ENCODE data around the gene LYPD8. TPM values are rescaled to one million over a fixed set of nuclear protein-coding genes. Genes with fewer than 3 reads are reported as not detected.

LYPD8 gene
- total RNA-seq, 4 donors from 2014 or later: not detected

- TF ChIP-seq CTCF (IDR thresholded peaks at IDR 0.05): no peak
- TF ChIP-seq POLR2A (IDR thresholded peaks at IDR 0.05): no peak
- TF ChIP-seq POLR2AphosphoS5 (IDR thresholded peaks at IDR 0.05): no peak
- no peak for TF ChIP-seq EP300 (IDR thresholded peaks at IDR 0.05)
- H3K4me1 ChIP-seq: no peaks in the 10 kb centered on the region
These were observed 15.9 kb downstream of the LYPD8 start for GRCh38 chr1:248739572-248740205.

GRCh38 chr1:248737457-248737856, 18.1 kb downstream of the LYPD8 start:
- peaks cover 0 to 13% (median 2%) of the 10 kb centered on the region in 3 donors for H3K9me3 ChIP-seq
- no peak overlapping the region for H3K4me3 ChIP-seq
- no peak overlapping the region for H3K27ac ChIP-seq
- 0 to 100% methylated on average over 1 of the region's 6 CpGs for WGBS, 2 donors (ENCODE audit: low coverage in 1 of 2)
- H3K27me3 ChIP-seq: no peaks in the 10 kb centered on the region
- H3K4me1 ChIP-seq: no peaks in the 10 kb centered on the region
- no peaks in the 10 kb centered on the region for H3K36me3 ChIP-seq
- ATAC-seq: no peak
- TF ChIP-seq POLR2A (IDR thresholded peaks at IDR 0.05): no peak
- TF ChIP-seq POLR2AphosphoS5 (IDR thresholded peaks at IDR 0.05): no peak
- no peak for TF ChIP-seq EP300 (IDR thresholded peaks at IDR 0.05)
- TF ChIP-seq CTCF (IDR thresholded peaks at IDR 0.05): no peak

More at GRCh38 chr1:248739572-248740205, 15.9 kb downstream of the LYPD8 start:
- H3K4me3 ChIP-seq: no peak overlapping the region
- no peak overlapping the region for H3K27ac ChIP-seq
- WGBS, 2 donors (ENCODE audit: low coverage in 1 of 2): 51 to 80% methylated on average over 1 to 2 of the region's 16 CpGs
- peaks cover 0 to 13% (median 2%) of the 10 kb centered on the region in 3 donors for H3K9me3 ChIP-seq
- no peak for ATAC-seq
- no peaks in the 10 kb centered on the region for H3K36me3 ChIP-seq
- no peaks in the 10 kb centered on the region for H3K27me3 ChIP-seq

GRCh38 chr1:248736977-248737376, 18.6 kb downstream of the LYPD8 start:
- Histone ChIP-seq H3K4me3 (no peak overlapping the region), H3K9me3 (peaks cover 0 to 13% (median 2%) of the 10 kb centered on the region in 3 donors), H3K36me3 (no peaks in the 10 kb centered on the region), H3K27me3 (no peaks in the 10 kb centered on the region), H3K27ac (no peak overlapping the region), H3K4me1 (no peaks in the 10 kb centered on the region)
- TF ChIP-seq POLR2A (IDR thresholded peaks at IDR 0.05): no peak
- no peak for TF ChIP-seq EP300 (IDR thresholded peaks at IDR 0.05)
- TF ChIP-seq CTCF (IDR thresholded peaks at IDR 0.05): no peak
- TF ChIP-seq POLR2AphosphoS5 (IDR thresholded peaks at IDR 0.05): no peak
- no peak for ATAC-seq
- WGBS, 2 donors (ENCODE audit: low coverage in 1 of 2): 83% methylated on average over 2 of the region's 4 CpGs; no CpG with 5 or more reads in 1 of the 2 donors

GRCh38 chr1:248733566-248733965, 22.0 kb downstream of the LYPD8 start:
- WGBS, 2 donors (ENCODE audit: low coverage in 1 of 2): 83 to 100% methylated on average over 1 to 5 of the region's 5 CpGs
- H3K9me3 ChIP-seq: peaks cover 0 to 13% (median 2%) of the 10 kb centered on the region in 3 donors
- no peak overlapping the region for H3K4me3 ChIP-seq
- H3K27ac ChIP-seq: no peak overlapping the region
- TF ChIP-seq EP300 (IDR thresholded peaks at IDR 0.05): no peak
- TF ChIP-seq POLR2A (IDR thresholded peaks at IDR 0.05): no peak
- no peak for TF ChIP-seq POLR2AphosphoS5 (IDR thresholded peaks at IDR 0.05)
- no peak for TF ChIP-seq CTCF (IDR thresholded peaks at IDR 0.05)
- H3K4me1 ChIP-seq: no peaks in the 10 kb centered on the region
- H3K27me3 ChIP-seq: no peaks in the 10 kb centered on the region
- no peak for ATAC-seq
- H3K36me3 ChIP-seq: no peaks in the 10 kb centered on the region
